B cell (primary cell): Measurements from ENCODE around the gene CYP2U1. TPM values are rescaled to one million over a fixed set of nuclear protein-coding genes. Genes with fewer than 3 reads are reported as not detected.

Experiments
- ATAC-seq: fragments of 200-7000 bp; cut with Tn5 transposase; one replicate; pipeline ENCODE4 v1.10.0; 2021; ENCODE audit warnings: low read depth, mild to moderate bottlenecking, moderate number of reproducible peaks, moderate library complexity
- CTCF ChIA-PET: fragments of 350-600 bp; sonication (Branson Sonifier 250); formaldehyde crosslinking; loops from one replicate; lab custom pipeline; 2021; ENCODE audit warnings: antibody characterized with exemption, inconsistent platforms; lab: Charles Lee
- POLR2A ChIA-PET: fragments of 350-600 bp; sonication (Branson Sonifier 250); formaldehyde crosslinking; loops from one replicate; lab custom pipeline; 2021; ENCODE audit warnings: antibody characterized with exemption; lab: Charles Lee
- DNase-seq: peaks from one replicate; pipeline ENCODE4 v3.0.0; 2013
- H2AFZ ChIP-seq: 2 replicates; pipeline ENCODE4 v1.6.1; 2012; ENCODE audit warnings: mild to moderate bottlenecking, low read depth, low read length; ENCODE audit not compliant: insufficient read depth, poor library complexity, severe bottlenecking
- H3K27ac ChIP-seq, 2 donors: 1 replicate in 1 of 2; 2 replicates in 1 of 2; pipeline ENCODE4 v1.5.1; 2012 to 2013; ENCODE audit warnings: low read length in 2 of 2, mild to moderate bottlenecking in 2 of 2, moderate library complexity in 1 of 2
- H3K27me3 ChIP-seq, 4 experiments: fragments of 200-600 bp in 1 of 4; sonication (generic) in 1 of 4; replicated peaks in 1 of 4; 1 replicate in 2 of 4; 2 replicates in 2 of 4; pipeline versions ENCODE4 v1.6.1 to v1.7.0; 2013 to 2016; ENCODE audit warnings: low read length in 3 of 4, mild to moderate bottlenecking in 2 of 4, mixed read lengths in 1 of 4, moderate library complexity in 1 of 4; ENCODE audit not compliant: insufficient read depth in 4 of 4, control insufficient read depth in 3 of 4; ENCODE audit errors: control extremely low read depth in 1 of 4
- H3K36me3 ChIP-seq, 2 experiments: replicated peaks in 1 of 2; 1 replicate in 1 of 2; 2 replicates in 1 of 2; pipeline versions ENCODE4 v1.6.1 to v1.7.1; 2013; ENCODE audit warnings: low read length in 1 of 2; ENCODE audit not compliant: insufficient read depth in 2 of 2, control insufficient read depth in 1 of 2; ENCODE audit errors: control extremely low read depth in 1 of 2, extremely low read depth in 1 of 2
- H3K4me1 ChIP-seq, 2 donors: fragments of 200-600 bp in 1 of 2; sonication (generic) in 1 of 2; 1 replicate in 1 of 2; 2 replicates in 1 of 2; pipeline versions ENCODE4 v1.5.1 to v1.6.1; 2013 to 2017; ENCODE audit warnings: low read length in 2 of 2; ENCODE audit not compliant: control insufficient read depth in 2 of 2, insufficient read depth in 2 of 2
- H3K4me2 ChIP-seq: replicated peaks from 2 replicates; pipeline ENCODE3; 2012; ENCODE audit warnings: mild to moderate bottlenecking, low read depth, low read length; ENCODE audit not compliant: poor library complexity, severe bottlenecking
- H3K4me3 ChIP-seq, 5 experiments: fragments of 200-600 bp in 1 of 5; sonication (generic) in 1 of 5; 1 replicate in 3 of 5; 2 replicates in 2 of 5; pipeline versions ENCODE4 v1.5.1 to v1.7.0; 2011 to 2016; ENCODE audit warnings: low read length in 4 of 5, mild to moderate bottlenecking in 4 of 5, low read depth in 2 of 5, control low read depth in 1 of 5, moderate library complexity in 1 of 5; ENCODE audit not compliant: insufficient read depth in 1 of 5; ENCODE audit errors: control extremely low read depth in 1 of 5, extremely low read depth in 1 of 5
- H3K79me2 ChIP-seq: fragments of 200-600 bp; sonication (generic); one replicate; pipeline ENCODE4 v1.6.0; 2016; ENCODE audit warnings: low read length; ENCODE audit not compliant: control insufficient read depth, insufficient read depth
- H3K9ac ChIP-seq: fragments of 200-600 bp; sonication (generic); 2 replicates; pipeline ENCODE4 v1.6.1; 2017; ENCODE audit warnings: mild to moderate bottlenecking, low read length, moderate library complexity
- H3K9me3 ChIP-seq, 3 donors: one replicate each; pipeline versions ENCODE4 v1.6.1 to v1.7.1; 2013; ENCODE audit warnings: low read length in 2 of 3; ENCODE audit not compliant: control insufficient read depth in 2 of 3, insufficient read depth in 1 of 3; ENCODE audit errors: control extremely low read depth in 1 of 3
- H4K20me1 ChIP-seq: 2 replicates; pipeline ENCODE4 v1.6.0; 2012; ENCODE audit warnings: mild to moderate bottlenecking, low read length; ENCODE audit not compliant: insufficient read depth, control insufficient read depth, poor library complexity, severe bottlenecking
- H3K27ac Mint-ChIP-seq: one replicate; pipeline ENCODE4 v1.8.0; 2021; ENCODE audit warnings: mixed read lengths
- H3K27me3 Mint-ChIP-seq: one replicate; pipeline ENCODE4 v1.8.0; 2021; ENCODE audit warnings: mixed read lengths
- H3K4me1 Mint-ChIP-seq: one replicate; pipeline ENCODE4 v1.8.0; 2021; ENCODE audit warnings: mixed read lengths
- H3K4me3 Mint-ChIP-seq: one replicate; pipeline ENCODE4 v1.8.0; 2021; ENCODE audit warnings: mixed read lengths
- H3K9me3 Mint-ChIP-seq: one replicate; pipeline ENCODE4 v1.8.0; 2022; ENCODE audit warnings: mixed read lengths; ENCODE audit not compliant: insufficient read depth
- EZH2 ChIP-seq: IDR thresholded peaks from 2 replicates; pipeline ENCODE4 v1.6.1; 2012; ENCODE audit warnings: borderline replicate concordance, low read depth, mild to moderate bottlenecking, moderate library complexity, low read length; ENCODE audit not compliant: insufficient read depth, poor library complexity, severe bottlenecking
- WGBS: methylation state at CpG from one replicate; pipeline ENCODE4 v1.1.5; 2013; ENCODE audit warnings: missing lambda C conversion rate; ENCODE audit not compliant: insufficient coverage; 5-methylcytosine and 5-hydroxymethylcytosine counted together
- intact Hi-C: fragments of 100-400 bp; cut with micrococcal nuclease; formaldehyde crosslinking; loops from one replicate; pipeline ENCODE4 v1.10.0; 2022
- polyA plus RNA-seq: library from polyadenylated mRNA; depleted of rRNA; stranded (reverse); fragments of >200 nt; gene quantifications from 2 replicates; pipeline ENCODE4 v1.2.3, GENCODE V29; 2012
- total RNA-seq, 2 donors: library from RNA; stranded (reverse); fragments of 120-200 nt in 1 of 2; gene quantifications; 1 replicate in 1 of 2; 2 replicates in 1 of 2; pipeline versions ENCODE4 v1.2.3 to v1.2.4, GENCODE V29; 2013 to 2022
- TF ChIP-seq, protein P1 (sequence below): fragments of 200-600 bp; IDR thresholded peaks from one replicate; pipeline ENCODE4 v1.8.0; 2022; ENCODE audit warnings: antibody characterized with exemption, mild to moderate bottlenecking

The CYP2U1 gene
- total and polyA plus RNA-seq, 2 donors (not counting 1 experiment from before 2014, with no cell fraction given), result 6.1 to 17.6 TPM

DNA sequence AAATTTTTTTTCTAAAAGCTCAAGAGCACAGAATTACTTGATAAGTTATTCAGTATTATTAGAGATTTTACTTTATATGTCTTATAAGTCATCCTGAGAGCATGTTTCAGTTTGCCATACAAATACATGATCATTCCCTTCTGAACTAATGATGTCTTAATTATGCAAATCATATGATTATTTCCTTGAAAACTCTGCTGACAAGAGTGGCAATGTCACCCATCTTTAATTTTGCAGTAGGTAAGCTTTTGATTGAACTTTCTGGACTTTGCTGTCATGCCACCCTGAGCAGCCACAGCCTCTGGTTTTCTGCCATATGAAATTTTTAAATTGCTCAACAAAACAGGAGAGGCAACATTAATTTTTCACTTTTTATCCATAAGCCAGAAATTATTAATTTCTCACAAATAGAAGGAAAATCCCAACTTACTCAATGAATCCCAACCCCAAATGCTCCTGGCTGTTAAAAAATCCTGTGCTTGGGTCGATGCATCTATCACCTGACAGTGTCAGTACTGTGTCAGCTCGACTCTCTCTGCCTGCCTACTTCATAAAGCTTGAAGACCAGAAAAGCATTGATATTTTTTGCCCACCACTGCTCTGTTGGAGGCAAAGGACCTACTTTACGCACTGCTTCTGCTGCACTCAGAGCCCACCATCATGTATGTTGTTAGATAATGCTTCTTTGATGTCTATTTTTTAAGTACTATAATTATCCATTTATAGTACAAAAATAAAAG, 46.8 kb downstream of the CYP2U1 start:
- Histone ChIP-seq H3K4me2 (no peak overlapping the region), H2AFZ (no peak overlapping the region), H4K20me1 (no peaks in the 10 kb centered on the region), H3K79me2 (no peaks in the 10 kb centered on the region), H3K9ac (no peak overlapping the region), H3K9me3 (peaks cover 3 to 13% (median 7%) of the 10 kb centered on the region in 3 donors), H3K27ac (no peak overlapping the region), H3K36me3 (no peaks in the 10 kb centered on the region), H3K4me3 (no peak overlapping the region), H3K27me3 (no peaks in the 10 kb centered on the region), H3K4me1 (no peaks in the 10 kb centered on the region)
- ChIA-PET CTCF (no interaction called here), POLR2A (no interaction called here)
- no peak for TF ChIP-seq EZH2
- TF ChIP-seq, protein P1, sequence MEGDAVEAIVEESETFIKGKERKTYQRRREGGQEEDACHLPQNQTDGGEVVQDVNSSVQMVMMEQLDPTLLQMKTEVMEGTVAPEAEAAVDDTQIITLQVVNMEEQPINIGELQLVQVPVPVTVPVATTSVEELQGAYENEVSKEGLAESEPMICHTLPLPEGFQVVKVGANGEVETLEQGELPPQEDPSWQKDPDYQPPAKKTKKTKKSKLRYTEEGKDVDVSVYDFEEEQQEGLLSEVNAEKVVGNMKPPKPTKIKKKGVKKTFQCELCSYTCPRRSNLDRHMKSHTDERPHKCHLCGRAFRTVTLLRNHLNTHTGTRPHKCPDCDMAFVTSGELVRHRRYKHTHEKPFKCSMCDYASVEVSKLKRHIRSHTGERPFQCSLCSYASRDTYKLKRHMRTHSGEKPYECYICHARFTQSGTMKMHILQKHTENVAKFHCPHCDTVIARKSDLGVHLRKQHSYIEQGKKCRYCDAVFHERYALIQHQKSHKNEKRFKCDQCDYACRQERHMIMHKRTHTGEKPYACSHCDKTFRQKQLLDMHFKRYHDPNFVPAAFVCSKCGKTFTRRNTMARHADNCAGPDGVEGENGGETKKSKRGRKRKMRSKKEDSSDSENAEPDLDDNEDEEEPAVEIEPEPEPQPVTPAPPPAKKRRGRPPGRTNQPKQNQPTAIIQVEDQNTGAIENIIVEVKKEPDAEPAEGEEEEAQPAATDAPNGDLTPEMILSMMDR, result no peak
- WGBS, result no CpG with 5 or more reads among the region's 3 CpGs
- H3K27me3 Mint-ChIP-seq, result no peaks in the 10 kb centered on the region
- intact Hi-C loops, result no loop called here
- H3K9me3 Mint-ChIP-seq, result peaks cover 3% of the 10 kb centered on the region
- no peak overlapping the region for H3K4me3 Mint-ChIP-seq
- no peak for DNase-seq
- H3K27ac Mint-ChIP-seq, result no peak overlapping the region
- no peak for ATAC-seq
- no peaks in the 10 kb centered on the region for H3K4me1 Mint-ChIP-seq

DNA sequence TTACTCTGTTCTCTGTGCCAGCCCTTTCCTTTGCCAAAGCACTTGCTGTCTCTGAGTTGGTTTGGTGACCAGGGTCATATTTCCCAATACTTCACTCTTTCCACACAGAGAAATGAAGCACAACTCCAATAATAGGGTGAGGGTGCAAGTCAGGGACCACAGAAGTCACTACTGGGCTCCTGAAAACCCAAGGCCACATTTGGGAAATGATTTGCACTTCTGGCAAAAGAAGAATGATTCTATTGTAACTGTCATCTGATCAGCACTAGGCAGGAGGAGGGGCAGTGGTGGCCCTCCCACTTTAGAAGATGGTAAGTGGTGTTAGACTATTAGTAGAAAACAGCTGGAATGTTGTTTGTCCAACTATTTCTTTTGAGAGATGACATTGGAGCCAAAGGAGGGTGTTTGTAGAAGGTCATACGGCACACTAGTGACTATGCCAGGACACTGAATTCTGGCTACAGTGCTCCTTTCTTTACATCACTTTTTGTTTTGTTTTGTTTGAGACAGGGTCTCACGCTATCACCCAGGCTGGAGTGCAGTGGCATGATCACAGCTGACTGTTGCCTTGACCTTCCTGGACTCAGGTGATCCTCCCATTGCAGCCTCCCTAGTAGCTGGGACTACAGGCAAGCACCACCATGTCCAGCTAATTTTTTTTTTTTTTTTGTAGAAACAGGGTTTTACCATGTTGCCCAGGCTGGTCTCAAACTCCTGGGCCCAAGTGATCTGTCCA, 47.5 kb downstream of the CYP2U1 start:
- H3K27me3 Mint-ChIP-seq, result no peaks in the 10 kb centered on the region
- ChIA-PET CTCF (no interaction called here), POLR2A (no interaction called here)
- Histone ChIP-seq H4K20me1 (no peaks in the 10 kb centered on the region), H3K79me2 (no peaks in the 10 kb centered on the region), H3K36me3 (no peaks in the 10 kb centered on the region), H3K27me3 (no peaks in the 10 kb centered on the region), H3K4me3 (no peak overlapping the region), H3K4me1 (no peaks in the 10 kb centered on the region), H3K9ac (no peak overlapping the region), H3K27ac (no peak overlapping the region), H3K4me2 (no peak overlapping the region), H3K9me3 (peaks cover 3 to 13% (median 7%) of the 10 kb centered on the region in 3 donors), H2AFZ (no peak overlapping the region)
- no peak for ATAC-seq
- H3K9me3 Mint-ChIP-seq, result peaks cover 3% of the 10 kb centered on the region
- no peaks in the 10 kb centered on the region for H3K4me1 Mint-ChIP-seq
- DNase-seq, result no peak
- no peak overlapping the region for H3K27ac Mint-ChIP-seq
- intact Hi-C loops, result no loop called here
- H3K4me3 Mint-ChIP-seq, result no peak overlapping the region
- 100% methylated on average over 1 of the region's 2 CpGs for WGBS
- no peak for TF ChIP-seq EZH2
- TF ChIP-seq, protein P1, result no peak
